ENCODE results near the gene UBAP2L.

- no peak for TF ChIP-seq SUZ12 (IDR thresholded peaks at IDR 0.05; ENCODE audit: extremely low read depth, insufficient read depth, insufficient read length)
- no peak for TF ChIP-seq YY1 (IDR thresholded peaks at IDR 0.05; ENCODE audit: insufficient read depth, insufficient read length)
- TF ChIP-seq ZNF274 (IDR thresholded peaks at IDR 0.05; ENCODE audit: low read depth, low read length), result no peak
These were observed 74.9 kb downstream of the UBAP2L start for GRCh38 chr1:154295408-154296235.
